Activated T-cell treated with anti-CD3 and anti-CD28 coated beads, Interleukin-2, amount 50 U/mL, for 4 hours (primary cell): ENCODE data around the gene MAP4K3. TPM values are rescaled to one million over a fixed set of nuclear protein-coding genes. Genes with fewer than 3 reads are reported as not detected.

Experiments used
- ATAC-seq, 2 donors: fragments of 200-7000 bp; cut with Tn5 transposase; one replicate each; pipeline ENCODE4 v1.10.0; 2021
- DNase-seq: peaks from one replicate; pipeline ENCODE4 v3.0.0-alpha.2; 2020
- H3K27me3 Mint-ChIP-seq: one replicate; pipeline ENCODE4 v1.8.0; 2021; ENCODE audit warnings: low read depth, mixed read lengths
- H3K36me3 Mint-ChIP-seq: one replicate; pipeline ENCODE4 v1.8.0; 2022; ENCODE audit warnings: mixed read lengths; ENCODE audit not compliant: insufficient read depth
- H3K4me1 Mint-ChIP-seq: one replicate; pipeline ENCODE4 v1.8.0; 2021; ENCODE audit warnings: low read depth, mixed read lengths
- H3K4me3 Mint-ChIP-seq: one replicate; pipeline ENCODE4 v1.8.0; 2021; ENCODE audit warnings: mild to moderate bottlenecking, moderate library complexity, mixed read lengths
- H3K9me3 Mint-ChIP-seq: one replicate; pipeline ENCODE4 v1.8.0; 2021; ENCODE audit warnings: mixed read lengths
- total RNA-seq, 3 donors: library from RNA; stranded (reverse); gene quantifications; one replicate each; pipeline ENCODE4 v1.2.1, GENCODE V29; 2021

Gene MAP4K3
- 10 to 100 TPM; 10.3 to 14.3 (median 11.5) TPM for total RNA-seq

GRCh38 chr2:39436592-39437521 lies at the start of gene MAP4K3:
Gene MAP4K3, minus strand, starts transcription at chr2:39437285. Its CDS starts 298 bp downstream, at chr2:39436987.
- Mint-ChIP-seq H3K4me3 (peak within 1 kb of the TSS; percentile 93), H3K36me3 (no peaks in the 10 kb centered on the region), H3K9me3 (no peaks in the 10 kb centered on the region), H3K4me1 (peaks cover 62% of the 10 kb centered on the region), H3K27me3 (no peaks in the 10 kb centered on the region)
- ATAC-seq: peak; percentile 65 to 76
- peak; percentile 69 for DNase-seq

GRCh38 chr2:39486071-39486470 lies 49.0 kb upstream of the MAP4K3 start:
- Mint-ChIP-seq H3K4me3 (no peak overlapping the region), H3K4me1 (peaks cover 3% of the 10 kb centered on the region), H3K27me3 (peaks cover 2% of the 10 kb centered on the region), H3K9me3 (no peaks in the 10 kb centered on the region), H3K36me3 (no peaks in the 10 kb centered on the region)
- DNase-seq: no peak
- no peak for ATAC-seq

DNA sequence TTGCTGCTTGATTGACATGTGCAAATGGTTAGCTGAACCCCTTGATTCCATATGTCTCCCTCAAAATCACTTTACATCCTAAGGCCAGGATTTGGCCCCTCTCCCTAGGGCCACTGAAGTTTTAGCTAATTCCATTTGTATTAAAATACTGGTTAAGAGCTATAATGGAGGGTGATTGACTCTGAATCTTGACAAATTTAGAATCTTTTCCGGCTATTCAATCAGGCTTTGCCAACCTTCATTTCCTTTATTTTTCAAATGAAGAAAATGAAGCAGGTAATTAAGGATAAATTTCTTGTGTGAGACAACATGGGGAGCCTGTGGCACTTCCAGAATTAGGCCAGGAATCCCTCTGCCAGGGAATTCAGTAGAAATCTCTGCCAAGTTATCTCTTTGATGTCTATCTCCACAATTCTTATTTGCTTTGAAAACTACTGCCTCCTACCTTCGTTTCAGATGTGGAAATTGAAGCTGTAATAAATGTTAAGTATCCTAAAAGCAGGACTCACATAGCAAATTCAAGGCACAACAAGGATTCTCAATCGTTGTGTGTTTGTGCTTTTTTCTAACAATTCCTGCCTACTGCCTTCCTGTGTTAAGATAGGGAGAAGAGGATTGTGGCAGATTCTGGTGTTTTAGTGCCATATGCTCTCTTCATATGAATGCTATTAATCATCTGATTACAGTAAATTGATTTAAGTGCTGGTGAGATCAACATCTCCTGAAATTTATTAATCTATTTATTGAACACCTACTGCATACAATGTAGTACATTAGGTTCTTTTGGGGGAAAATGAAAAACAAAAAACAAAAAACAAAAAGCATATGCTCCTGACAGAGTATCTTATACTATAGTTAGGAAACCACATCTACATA lies 47.8 kb upstream of the MAP4K3 start:
- DNase-seq (no peak), ATAC-seq (no peak)
- Mint-ChIP-seq H3K36me3 (no peaks in the 10 kb centered on the region), H3K4me1 (peaks cover 3% of the 10 kb centered on the region), H3K27me3 (peaks cover 2% of the 10 kb centered on the region), H3K9me3 (no peaks in the 10 kb centered on the region), H3K4me3 (no peak overlapping the region)

- Mint-ChIP-seq H3K27me3 (peaks cover 2% of the 10 kb centered on the region), H3K4me1 (peaks cover 3% of the 10 kb centered on the region), H3K4me3 (no peak overlapping the region), H3K36me3 (no peaks in the 10 kb centered on the region), H3K9me3 (no peaks in the 10 kb centered on the region)
- no peak for ATAC-seq
- DNase-seq: no peak
Observed at GRCh38 chr2:39484206-39484605, 47.1 kb upstream of the MAP4K3 start.

DNA sequence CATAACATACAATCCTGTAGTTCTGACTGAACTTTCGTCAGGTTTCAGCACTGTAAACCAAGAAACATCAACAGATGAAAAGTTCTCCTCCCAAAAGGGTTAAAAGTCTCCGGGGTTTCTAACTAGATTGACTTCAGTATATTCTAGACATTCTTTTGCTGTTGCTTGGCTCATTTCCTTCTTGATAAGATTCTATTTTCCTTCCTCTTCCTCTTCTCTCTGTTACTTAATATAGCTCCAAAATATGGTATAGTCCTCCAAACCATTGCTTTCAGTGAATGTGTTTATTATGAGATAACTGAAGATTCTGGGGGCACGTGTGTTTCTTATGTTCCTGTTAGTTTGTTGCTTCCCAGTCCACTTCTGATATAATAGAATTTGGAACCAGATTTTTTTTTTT lies 46.4 kb upstream of the MAP4K3 start:
- DNase-seq: no peak
- peaks cover 2% of the 10 kb centered on the region for H3K27me3 Mint-ChIP-seq
- no peaks in the 10 kb centered on the region for H3K9me3 Mint-ChIP-seq
- peaks cover 3% of the 10 kb centered on the region for H3K4me1 Mint-ChIP-seq
- H3K4me3 Mint-ChIP-seq: no peak overlapping the region
- no peaks in the 10 kb centered on the region for H3K36me3 Mint-ChIP-seq
- ATAC-seq: no peak

GRCh38 chr2:39481611-39482010 lies 44.5 kb upstream of the MAP4K3 start:
- ATAC-seq (no peak), DNase-seq (no peak)
- peaks cover 11% of the 10 kb centered on the region for H3K36me3 Mint-ChIP-seq
- H3K4me3 Mint-ChIP-seq: no peak overlapping the region
- H3K4me1 Mint-ChIP-seq: peaks cover 3% of the 10 kb centered on the region
- peaks cover 11% of the 10 kb centered on the region for H3K9me3 Mint-ChIP-seq
- H3K27me3 Mint-ChIP-seq: no peaks in the 10 kb centered on the region

- ATAC-seq: no peak
- peaks cover 11% of the 10 kb centered on the region for H3K9me3 Mint-ChIP-seq
- peaks cover 17% of the 10 kb centered on the region for H3K36me3 Mint-ChIP-seq
- peaks cover 4% of the 10 kb centered on the region for H3K4me1 Mint-ChIP-seq
- no peak overlapping the region for H3K4me3 Mint-ChIP-seq
- no peaks in the 10 kb centered on the region for H3K27me3 Mint-ChIP-seq
- DNase-seq: no peak
Observed at GRCh38 chr2:39479696-39480095, 42.6 kb upstream of the MAP4K3 start.

DNA sequence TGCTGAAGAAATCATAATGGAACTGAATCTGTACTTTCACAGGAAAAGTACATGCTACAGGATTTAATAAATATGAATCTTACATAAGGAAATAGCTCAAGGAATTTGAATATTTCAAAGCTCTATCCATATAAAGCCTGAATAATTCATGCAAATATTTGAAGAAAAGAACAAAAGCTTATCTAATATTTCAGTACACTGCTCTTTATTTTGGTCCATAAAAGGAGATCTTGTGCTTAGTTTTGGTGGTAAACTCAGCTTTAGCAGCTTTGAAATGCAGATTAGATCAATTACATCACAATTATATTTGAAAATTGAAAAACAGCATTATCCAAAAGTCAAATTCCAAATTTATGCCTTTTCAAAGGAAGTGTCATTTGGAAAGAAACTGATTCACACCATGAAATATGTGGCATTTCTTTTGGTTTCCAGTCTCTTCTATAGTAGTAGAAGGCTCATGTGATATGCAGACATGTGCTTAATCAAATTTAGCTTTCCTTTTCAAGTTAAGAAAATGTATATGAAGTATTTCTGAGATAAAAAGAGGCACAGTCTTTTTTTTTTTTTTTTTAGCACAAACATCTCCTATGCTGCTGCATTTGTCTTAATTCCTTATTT lies 42.1 kb upstream of the MAP4K3 start:
- Mint-ChIP-seq H3K9me3 (peaks cover 11% of the 10 kb centered on the region), H3K4me1 (peaks cover 4% of the 10 kb centered on the region), H3K4me3 (no peak overlapping the region), H3K36me3 (peaks cover 17% of the 10 kb centered on the region), H3K27me3 (no peaks in the 10 kb centered on the region)
- DNase-seq (no peak), ATAC-seq (no peak)

DNA sequence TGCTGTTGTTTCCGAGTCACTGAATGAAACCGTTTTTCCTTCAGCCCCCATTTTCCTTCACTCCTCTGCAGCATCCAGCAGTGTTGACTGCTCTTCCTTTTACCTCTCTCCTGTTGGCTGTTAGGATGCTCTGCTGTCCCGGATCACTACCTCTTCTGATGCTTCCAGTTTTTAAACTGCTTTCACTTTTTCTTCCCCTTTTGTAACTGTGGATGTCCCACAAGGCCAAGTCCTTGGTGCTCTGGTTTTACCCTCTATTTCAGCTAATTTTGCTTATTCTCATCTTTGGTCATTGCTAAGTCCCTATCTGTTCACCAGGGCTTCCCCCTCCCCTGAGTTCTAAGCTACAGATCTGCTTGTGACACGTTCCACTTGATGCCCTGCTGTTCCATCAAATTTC lies 39.4 kb upstream of the MAP4K3 start:
- no peaks in the 10 kb centered on the region for H3K27me3 Mint-ChIP-seq
- ATAC-seq (no peak), DNase-seq (no peak)
- H3K36me3 Mint-ChIP-seq: peaks cover 17% of the 10 kb centered on the region
- H3K9me3 Mint-ChIP-seq: peaks cover 11% of the 10 kb centered on the region
- H3K4me1 Mint-ChIP-seq: peaks cover 1% of the 10 kb centered on the region
- H3K4me3 Mint-ChIP-seq: no peak overlapping the region

DNA sequence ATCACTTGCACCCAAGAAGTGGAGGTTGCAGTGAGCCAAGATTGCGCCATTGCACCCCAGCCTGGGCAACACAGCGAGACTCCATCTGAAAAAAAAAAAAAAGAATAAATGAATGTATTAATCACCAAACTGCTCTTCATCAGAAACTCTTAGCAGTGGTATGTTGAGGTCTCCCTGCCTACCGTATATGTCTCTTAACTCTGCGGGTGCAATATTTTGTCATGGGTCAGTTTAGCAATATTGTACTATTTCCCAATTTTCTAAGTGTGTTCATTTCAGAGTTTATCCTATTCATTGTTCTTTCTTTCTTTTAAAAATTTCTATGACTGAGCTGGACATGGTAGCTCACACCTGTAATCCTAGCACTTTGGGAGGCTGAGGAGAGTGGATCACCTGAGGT lies 37.9 kb upstream of the MAP4K3 start:
- peaks cover 17% of the 10 kb centered on the region for H3K36me3 Mint-ChIP-seq
- H3K4me3 Mint-ChIP-seq: no peak overlapping the region
- peaks cover 11% of the 10 kb centered on the region for H3K9me3 Mint-ChIP-seq
- H3K27me3 Mint-ChIP-seq: no peaks in the 10 kb centered on the region
- H3K4me1 Mint-ChIP-seq: peaks cover 3% of the 10 kb centered on the region
- DNase-seq (no peak), ATAC-seq (no peak)

- no peak for DNase-seq
- Mint-ChIP-seq H3K36me3 (peaks cover 2% of the 10 kb centered on the region), H3K4me1 (peaks cover 15% of the 10 kb centered on the region)
Observed at GRCh38 chr2:39470580-39470979, 33.5 kb upstream of the MAP4K3 start.

DNA sequence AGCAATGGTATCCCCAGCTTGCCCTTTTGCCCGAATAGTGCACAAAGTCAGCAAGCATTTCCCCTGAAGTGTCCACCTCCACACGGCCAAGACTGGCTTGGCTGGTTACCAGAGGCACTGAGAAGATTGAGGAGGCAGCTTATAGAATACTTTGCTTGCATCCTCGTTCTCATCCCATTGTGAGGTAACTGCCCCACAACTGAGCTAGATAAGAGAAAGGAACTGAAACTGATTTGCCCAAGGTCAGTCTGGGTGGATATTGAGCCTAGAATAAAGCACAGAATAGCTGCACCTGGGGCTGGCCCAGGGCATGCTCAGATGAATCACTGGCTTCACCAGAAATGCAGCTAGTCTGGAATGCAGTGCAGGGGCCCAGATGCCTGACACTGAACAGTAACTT lies 32.7 kb upstream of the MAP4K3 start:
- Mint-ChIP-seq H3K4me3 (no peak overlapping the region), H3K9me3 (no peaks in the 10 kb centered on the region), H3K4me1 (peaks cover 15% of the 10 kb centered on the region), H3K36me3 (no peaks in the 10 kb centered on the region), H3K27me3 (no peaks in the 10 kb centered on the region)
- ATAC-seq: peak; percentile 35 to 55
- no peak for DNase-seq

More at GRCh38 chr2:39470580-39470979, 33.5 kb upstream of the MAP4K3 start:
- no peaks in the 10 kb centered on the region for H3K9me3 Mint-ChIP-seq
- no peak overlapping the region for H3K4me3 Mint-ChIP-seq
- no peak for ATAC-seq
- H3K27me3 Mint-ChIP-seq: no peaks in the 10 kb centered on the region

- H3K4me1 Mint-ChIP-seq: peaks cover 15% of the 10 kb centered on the region
- H3K36me3 Mint-ChIP-seq: no peaks in the 10 kb centered on the region
- H3K9me3 Mint-ChIP-seq: no peaks in the 10 kb centered on the region
- H3K4me3 Mint-ChIP-seq: no peak overlapping the region
- no peaks in the 10 kb centered on the region for H3K27me3 Mint-ChIP-seq
- DNase-seq: no peak
- ATAC-seq: no peak
Observed at GRCh38 chr2:39468579-39469451, 31.7 kb upstream of the MAP4K3 start.
